Gastroesophageal sphincter (tissue), 3 donors: ENCODE measurements around the gene ROR2.

Source experiments
- EP300 ChIP-seq: sonication (generic); formaldehyde crosslinking; IDR thresholded peaks from one replicate; pipeline ENCODE4 v1.6.1; 2017; ENCODE audit warnings: antibody characterized with exemption, mild to moderate bottlenecking
- TF ChIP-seq, protein P1 (sequence below), 4 experiments: fragments of 200-600 bp in 2 of 4; fragments of 450-650 bp in 2 of 4; sonication (generic) in 1 of 4; IDR thresholded peaks; one replicate each; pipeline ENCODE4 v1.5.1; 2017 to 2019; ENCODE audit warnings: antibody characterized with exemption in 4 of 4, mild to moderate bottlenecking in 2 of 4, moderate library complexity in 2 of 4

DNA sequence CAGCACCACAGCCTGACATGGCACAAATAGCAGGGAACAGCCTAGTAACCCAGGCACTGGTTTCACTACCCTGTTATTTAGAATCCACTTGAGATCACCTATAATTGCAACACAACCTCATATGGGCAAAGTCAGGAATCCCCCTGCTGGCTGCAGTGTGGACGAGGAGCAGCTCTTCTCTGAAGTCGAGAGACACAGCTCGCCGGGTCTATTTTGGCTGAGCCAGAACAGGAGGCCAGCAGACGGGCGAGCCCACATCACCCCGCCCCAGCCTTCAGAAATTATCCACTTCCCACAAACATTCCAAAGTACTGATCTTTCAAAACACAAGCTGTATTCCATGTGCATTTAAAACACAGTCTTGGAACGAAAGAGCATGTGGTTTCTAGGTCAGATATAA is 179.0 kb downstream of the ROR2 start:
- TF ChIP-seq EP300 = no peak
- TF ChIP-seq, protein P1, sequence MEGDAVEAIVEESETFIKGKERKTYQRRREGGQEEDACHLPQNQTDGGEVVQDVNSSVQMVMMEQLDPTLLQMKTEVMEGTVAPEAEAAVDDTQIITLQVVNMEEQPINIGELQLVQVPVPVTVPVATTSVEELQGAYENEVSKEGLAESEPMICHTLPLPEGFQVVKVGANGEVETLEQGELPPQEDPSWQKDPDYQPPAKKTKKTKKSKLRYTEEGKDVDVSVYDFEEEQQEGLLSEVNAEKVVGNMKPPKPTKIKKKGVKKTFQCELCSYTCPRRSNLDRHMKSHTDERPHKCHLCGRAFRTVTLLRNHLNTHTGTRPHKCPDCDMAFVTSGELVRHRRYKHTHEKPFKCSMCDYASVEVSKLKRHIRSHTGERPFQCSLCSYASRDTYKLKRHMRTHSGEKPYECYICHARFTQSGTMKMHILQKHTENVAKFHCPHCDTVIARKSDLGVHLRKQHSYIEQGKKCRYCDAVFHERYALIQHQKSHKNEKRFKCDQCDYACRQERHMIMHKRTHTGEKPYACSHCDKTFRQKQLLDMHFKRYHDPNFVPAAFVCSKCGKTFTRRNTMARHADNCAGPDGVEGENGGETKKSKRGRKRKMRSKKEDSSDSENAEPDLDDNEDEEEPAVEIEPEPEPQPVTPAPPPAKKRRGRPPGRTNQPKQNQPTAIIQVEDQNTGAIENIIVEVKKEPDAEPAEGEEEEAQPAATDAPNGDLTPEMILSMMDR (IDR thresholded peaks at IDR 0.05) = peak in 3 of 4 experiments; percentile 42 to 70 (median 48)
